HG02759 (cell line): ENCODE results near the gene SND1.

Experiments used
- ATAC-seq: cut with Tn5 transposase; IDR thresholded peaks from one replicate; pipeline ENCODE4 v1.9.1; 2021; ENCODE audit warnings: mild to moderate bottlenecking, moderate library complexity; ENCODE audit not compliant: unreplicated experiment

Gene SND1

DNA sequence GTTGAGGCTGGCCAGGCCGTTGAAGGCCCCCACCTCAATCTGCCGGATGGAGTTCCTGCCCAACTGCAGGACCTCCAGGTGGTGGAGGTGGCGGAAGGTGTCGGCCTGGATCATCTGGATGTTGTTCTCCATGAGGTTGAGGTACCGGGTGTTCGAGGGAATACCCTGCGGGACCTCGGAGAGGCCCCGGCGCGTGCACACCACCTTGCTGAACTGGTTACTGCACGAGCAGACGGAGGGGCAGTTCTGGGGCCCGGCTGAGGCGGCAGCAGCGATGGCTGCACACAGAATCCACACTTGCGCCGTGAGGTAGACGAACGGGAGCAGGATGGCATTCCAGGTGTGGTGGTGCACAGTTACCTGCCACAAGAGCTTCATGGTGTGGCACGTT lies 378.3 kb downstream of the SND1 start:
- ATAC-seq, result no peak

DNA sequence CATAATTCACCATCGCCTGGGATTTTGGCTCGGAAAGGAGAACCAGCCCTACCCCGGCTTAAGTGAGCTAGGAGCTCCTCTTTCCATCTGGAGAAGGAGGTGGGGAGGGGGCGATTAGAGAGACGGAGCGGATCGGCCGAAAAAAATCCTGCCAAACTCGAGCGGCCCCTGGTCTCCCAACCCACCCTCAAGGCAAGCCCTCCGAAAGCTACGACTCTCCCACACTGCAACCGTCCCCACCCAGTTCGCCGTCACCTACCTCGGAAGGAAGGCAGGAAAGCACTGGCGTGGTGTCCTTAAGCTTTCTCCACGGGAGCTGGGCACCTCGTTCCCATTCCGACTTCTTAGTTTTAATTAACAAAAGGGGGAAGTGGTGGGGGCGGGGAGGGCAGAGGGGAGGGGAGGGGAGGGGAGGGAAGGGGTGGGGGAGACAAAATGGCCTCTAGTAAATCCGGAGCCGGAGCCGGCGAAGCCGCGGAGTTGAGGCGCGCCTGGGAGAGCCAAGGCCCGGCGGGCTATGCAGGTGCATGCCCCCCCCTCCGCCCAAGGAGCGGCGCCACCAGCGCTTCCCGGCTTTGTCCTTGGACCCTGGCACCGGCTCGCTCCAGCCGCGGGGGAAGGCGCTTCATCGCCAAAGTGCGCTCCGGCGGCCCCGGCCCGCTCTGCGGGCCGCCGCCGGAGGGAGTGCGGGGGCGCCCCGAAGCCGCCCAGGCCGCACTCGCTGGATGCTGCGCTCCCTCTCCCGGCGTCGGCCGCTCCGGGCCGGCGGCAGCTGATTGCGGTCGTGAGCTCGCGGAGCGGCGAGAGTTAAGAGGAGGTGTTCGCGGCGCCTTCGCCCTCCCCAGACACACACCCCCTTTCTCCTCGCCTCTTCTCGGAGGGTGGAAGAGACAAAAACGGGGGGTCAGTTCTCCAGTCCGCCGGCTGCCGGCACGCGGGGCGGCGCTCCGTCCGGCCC lies 378.9 kb downstream of the SND1 start, which contains the start of gene LRRC4:
Gene LRRC4, minus strand, starts transcription at position 784 of the 958 bp plus-strand sequence. CDS start 797 bp downstream, outside the sequence.
- peak; percentile 53 for ATAC-seq

DNA sequence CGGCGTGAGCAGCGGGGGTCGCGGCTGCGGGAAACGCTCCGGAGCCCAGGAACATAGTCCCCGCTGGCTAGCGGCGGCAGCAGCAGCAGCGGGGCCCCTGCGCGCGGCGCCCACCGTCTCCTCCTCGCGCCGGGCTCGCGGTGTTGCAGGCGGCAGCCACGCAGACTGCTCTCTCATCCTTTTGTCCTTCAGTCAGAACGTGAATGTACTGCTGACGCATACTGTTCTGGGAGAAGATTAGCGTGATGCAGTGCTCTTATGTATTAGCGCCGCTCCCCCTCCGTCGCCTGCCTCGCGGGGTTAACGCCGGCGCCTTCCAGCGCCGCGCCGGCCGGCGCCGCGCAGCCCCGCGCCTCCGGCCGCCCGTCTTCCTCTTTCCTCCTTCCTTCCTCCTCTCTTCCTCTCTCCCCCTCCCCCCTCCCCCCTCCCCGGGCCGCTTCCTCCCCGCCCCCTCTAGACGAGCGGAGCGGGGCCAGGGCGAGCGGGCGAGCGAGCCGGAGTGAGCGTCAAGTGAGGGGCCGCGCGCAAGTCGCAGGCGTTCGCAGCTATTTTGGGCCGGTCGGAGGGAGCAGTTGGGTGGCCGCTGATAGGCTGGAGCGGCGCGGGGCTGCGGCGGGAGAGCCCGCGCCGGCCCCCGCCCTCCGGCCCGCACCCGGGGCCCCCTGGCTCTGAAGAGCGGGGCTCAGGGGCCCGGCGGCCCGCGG lies 380.1 kb downstream of the SND1 start:
- ATAC-seq, result peak; percentile 73

DNA sequence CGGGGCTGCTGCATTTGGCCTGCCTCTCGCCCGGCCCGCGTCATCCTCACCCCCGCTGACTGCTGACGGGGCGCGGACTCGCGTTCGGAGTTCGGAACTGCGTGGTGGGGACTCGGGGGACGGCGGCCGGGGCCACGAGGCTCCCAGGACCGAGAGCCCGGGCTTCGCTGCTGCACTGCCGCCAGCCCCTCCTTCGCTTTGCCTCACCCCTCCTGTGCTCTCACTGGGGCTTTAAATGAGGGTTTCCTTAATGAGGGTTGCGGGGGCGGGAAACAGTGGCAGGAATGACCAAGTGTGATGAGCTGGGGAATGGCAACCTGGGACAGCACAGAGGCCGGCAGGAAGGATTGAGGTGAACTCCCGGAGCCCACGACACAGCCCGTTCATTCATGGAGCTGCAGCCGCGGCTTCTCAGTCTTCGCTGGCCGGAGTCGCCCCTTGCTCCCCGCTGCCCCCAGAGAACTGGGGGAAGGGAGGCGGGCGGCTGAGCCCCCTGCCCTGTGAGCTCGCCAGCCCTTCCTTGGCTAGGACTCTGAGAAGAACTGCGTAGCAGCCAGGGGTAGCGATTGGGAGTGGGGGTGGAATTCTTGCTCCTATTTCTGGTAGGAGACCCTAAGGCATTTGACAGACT lies 380.7 kb downstream of the SND1 start:
- no peak for ATAC-seq

DNA sequence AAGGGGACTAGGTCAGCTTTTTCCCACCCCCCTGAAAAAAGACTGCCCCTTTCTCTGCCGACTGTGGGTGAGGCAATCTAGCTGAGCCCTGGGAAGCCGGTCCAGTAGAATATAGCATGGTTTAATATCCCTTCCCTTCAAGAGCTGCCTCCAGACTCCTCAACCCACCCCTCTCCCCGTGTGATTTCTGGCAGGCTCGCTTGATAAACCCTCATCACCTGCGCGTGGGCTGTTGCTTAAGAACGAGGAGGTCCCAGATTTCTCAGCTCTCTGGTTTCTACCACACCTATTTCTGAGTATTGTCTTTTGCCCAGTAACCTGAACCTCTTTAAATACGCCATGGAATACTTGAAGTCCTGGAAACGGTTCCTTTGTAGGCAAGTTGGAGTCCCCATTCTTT lies 381.3 kb downstream of the SND1 start:
- no peak for ATAC-seq

DNA sequence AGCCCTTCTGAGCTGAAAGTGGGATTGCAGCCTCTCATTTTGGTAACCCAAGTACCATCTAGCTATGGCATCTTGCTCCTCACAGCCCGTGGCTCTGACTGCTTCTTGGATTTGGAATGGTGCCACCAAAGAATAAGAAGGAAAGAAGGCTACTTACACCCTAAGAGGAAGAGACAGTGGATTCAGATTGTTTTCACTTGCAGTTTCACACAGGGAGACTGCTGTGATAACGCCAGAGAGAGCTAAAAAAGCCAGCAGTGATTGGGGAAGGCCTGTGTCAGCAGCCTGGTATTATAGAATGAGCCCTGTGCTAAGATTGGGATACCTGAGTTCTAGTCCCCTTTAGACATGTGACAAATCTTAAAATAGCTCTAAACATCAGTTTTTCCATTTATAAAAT lies 382.8 kb downstream of the SND1 start:
- ATAC-seq, result no peak

DNA sequence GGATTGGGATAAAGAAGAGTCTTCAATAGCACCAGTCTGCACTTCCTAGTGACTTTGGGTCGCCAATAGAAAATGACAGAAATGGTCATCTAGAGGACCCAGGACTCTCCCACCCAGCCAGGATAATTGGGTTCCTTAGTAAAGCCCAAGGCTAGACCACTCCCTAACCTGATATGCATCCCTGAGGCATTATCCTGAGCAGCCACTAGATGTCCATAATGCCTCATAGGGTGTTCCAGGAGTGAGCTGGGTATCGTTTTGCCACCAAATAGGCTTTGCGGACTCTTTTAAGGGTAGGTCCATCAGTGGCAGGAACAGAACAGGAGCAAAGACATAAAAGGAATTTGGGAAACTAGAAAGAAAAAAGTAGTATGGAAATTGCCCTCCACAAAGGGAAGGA lies 383.7 kb downstream of the SND1 start:
- ATAC-seq, result no peak

DNA sequence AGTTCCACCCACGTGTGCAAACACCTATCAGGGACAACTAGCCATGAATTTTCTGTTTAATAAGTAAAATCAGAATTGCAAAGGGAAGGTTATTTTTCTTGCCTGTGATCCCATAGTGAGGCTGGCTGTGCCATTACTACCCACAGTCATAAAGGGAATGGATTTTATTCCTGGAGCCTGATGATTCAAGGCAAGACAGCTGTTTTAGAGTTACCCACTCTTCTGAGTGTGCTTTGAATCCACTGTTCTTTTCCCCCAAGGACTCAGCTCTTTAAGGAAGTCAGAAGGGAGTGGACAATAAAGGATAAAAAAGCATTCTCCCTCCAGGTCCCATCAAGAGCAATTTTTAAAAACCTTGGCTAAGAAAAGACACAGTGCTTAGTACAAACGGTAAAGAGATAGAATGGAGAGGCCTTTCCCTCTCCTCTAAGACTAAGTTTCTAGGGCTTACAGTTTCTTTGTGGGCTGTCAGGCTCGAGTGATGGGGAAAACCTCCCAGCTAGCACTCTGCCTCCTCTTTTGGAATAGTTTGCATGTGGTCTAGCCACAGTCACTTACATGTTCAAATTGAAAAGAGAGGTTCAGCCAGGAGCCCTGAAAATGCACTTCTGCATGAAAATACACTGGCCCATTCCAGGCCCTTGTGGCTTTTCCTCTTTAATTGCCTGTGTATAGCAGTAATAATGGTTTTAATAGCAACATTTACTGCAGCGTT lies 384.4 kb downstream of the SND1 start:
- peak; percentile 29 for ATAC-seq

DNA sequence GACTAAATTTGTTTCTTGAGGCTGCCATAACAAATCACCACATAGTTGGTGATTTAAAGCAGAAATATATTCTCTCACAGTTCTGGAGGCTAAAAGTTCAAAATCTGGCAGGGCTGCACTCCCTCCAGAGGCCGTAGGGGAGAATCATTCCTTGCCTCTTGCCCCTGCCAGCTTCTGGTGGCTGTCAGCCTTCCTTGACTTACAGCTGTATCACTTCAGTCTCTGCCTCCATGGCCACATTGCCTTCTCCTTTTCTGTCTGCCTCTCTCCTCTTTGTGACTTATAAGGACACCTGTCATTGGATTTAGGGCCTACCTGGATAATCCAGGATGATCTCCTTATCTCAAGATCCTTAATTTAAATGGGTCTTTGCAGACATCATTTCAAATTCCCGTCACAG lies 385.1 kb downstream of the SND1 start:
- peak; percentile 3 for ATAC-seq

DNA sequence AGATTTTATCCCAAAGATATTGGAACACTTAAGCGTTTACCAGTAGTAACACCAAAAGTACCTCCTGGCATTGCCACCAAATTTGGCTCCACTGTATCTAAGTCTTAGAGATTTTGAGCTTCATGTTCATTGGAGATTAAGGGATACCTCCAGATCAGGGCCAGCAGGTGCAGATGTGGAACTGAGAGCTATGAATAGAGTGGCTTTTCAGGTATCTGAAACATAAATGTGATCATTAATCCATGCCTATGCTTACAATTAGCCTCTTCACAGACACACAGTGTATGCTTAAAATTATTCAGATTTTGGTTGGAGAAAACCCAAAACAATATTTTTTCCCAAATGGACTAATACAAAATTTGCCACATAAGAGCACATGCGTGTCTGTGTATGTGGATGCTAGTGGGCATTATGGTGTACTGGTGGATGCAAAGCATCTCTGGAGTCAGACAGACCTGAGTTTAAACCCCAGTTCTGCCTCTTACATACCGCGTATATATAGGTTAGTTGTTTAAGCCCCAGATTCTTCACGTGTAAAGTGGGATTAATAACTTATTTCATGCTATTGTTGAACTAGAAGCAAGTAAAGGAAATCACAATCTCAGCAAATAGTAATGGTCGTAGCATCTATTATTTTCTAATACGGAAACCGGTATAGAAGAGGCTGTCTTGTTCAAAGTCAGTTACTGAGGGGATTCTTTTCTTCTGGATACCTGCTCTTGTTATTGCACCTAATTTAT lies 386.1 kb downstream of the SND1 start:
- ATAC-seq, result no peak

DNA sequence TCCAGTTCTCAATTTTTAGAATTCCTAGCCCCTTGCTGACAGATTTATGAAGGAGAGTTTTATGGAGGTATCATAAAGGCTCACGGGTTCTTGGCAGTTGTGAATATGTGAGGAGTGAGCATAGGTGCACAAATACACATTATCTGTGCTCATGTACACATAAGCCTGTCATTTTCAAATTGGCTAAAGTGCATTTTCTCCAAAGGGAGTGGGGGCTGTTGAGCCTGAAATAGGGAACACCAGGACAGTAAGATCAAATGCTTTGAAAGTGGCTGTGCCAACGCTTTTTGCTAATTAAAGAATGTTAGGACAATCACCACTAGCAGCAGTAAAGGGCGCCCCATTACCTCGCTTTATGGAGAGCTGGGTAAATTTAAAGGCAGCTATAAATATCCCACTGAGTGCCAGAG lies 387.6 kb downstream of the SND1 start:
- no peak for ATAC-seq

DNA sequence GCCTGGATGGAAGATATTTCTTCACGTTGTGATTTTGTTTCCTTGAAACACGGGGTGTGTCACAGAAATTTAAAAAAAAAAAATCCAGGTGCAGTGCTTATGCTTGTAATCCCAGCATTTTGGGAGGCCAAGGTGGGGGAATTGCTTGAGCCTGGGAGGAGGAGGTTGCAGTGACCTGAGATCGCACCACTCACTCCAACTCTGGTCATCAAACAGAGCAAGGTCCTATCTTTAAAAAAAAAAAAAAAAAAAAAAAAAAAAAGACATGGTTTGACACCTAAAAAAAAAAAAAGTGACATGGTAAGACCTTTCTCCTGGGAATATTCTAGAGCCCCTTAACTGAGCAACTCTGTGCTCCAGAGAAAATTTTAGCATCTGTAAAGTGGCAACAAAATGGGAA lies 388.2 kb downstream of the SND1 start:
- ATAC-seq, result no peak

DNA sequence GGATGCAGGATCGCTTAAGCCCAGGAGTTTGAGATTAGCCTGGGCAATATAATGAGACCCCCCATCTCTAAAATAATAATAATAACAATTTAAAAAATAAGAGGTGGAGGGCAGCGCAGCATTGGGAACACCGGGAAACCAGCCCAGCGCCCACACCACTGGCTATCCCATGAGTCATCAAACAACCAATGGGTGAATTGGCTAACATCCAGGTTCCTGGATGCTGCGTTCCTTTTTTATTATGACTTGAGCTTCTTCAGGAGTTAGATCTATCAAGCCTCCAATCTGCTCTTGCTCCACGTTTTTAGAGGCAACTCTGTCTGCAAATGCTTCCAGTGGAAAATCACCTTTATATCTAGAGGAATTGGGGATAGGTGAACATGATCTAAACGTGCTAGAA lies 389.2 kb downstream of the SND1 start:
- ATAC-seq, result no peak

DNA sequence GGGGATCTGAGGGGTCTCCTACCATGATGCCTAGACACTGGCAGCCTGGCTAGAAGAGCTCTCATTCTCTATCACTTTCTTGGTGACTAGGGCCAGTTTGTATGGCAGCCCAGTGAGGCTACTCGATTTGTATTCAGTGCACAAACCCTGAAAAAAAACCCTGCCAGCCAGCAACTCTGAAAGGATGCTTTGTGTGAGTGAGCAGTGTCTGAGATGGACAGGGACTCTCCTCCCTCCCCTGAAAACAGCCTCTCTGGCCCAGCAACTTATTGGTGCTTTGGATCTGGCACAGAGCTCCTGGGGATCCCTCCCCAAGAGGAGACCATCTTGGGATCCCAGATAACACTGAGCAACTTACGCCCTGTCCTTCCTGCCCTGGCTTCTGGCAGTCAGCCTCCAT lies 390.0 kb downstream of the SND1 start:
- no peak for ATAC-seq

DNA sequence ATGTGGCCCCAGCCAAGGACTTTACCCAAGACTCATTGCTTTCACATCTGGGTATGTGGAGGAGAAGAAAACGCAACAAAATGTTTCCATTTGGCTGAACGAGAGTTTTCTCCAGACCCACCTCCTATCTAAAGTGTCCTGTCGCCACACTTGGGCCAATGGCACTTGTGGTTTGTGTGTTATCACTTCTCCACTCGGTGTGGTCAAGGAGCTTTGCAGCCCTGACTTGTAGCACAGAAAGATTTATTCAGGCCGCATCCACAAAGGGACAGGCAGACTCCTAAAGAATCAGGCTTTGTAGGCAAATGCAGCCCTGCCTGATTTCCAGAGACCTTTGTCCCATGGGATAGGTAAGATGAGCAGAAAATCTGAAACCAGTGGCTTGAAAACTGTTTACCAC lies 392.1 kb downstream of the SND1 start:
- ATAC-seq, result no peak

DNA sequence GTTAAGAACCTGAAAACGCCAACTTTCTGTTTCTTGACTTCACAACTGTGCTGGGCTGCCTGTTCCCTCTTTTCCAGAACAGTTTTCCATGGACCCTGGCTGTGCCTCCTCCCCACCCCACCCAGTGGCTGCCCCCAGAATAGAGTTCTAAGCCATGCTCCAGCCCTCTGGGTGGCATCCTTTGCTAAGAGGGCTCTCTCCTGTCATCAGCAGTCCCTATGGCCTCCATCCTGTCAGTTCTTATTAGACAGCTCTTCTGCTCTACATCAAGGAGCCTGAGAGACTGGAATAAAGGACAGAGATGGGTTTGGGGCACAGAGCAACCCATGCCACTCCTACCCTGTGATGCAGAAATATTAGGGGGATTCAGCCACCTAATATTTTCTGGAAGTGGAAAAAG lies 393.2 kb downstream of the SND1 start:
- ATAC-seq, result no peak

DNA sequence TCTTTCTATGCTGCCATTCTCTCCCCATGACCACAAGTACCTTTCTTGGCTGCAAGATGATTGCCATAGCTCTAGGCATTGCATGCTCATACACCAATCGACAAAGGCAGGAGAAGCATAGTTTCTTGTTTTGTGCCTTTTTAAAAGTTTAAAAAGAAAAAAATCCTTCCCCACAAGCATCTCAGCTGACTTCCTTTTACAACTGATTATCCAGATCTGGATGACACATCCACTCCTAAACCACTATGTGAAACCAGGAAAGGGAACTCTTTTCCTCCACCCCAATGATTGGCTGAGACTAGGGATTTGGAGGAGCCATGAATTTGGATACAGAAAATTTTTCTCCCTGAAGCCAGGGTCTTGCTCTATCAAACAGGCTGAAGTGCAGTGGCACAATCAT lies 393.8 kb downstream of the SND1 start:
- no peak for ATAC-seq

DNA sequence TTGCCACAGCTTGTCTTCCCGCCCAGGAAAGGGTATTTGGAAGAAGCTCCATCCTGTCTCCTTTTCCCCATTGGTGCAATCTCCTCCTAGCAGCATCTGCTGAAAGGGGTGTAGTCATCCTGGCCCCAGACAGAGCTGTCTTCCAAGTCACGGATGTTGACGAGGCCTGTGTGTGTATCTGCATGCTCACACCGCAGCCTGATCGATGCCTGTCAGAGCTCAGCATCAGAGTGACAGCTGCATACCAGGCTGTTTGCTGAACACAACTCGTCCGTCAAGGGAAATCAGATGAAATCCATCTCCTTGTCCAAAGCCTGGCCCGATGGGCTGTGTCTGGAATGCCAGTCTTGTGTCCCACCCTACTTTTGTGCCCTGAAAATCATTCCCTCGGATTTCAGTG lies 400.4 kb downstream of the SND1 start:
- no peak for ATAC-seq

DNA sequence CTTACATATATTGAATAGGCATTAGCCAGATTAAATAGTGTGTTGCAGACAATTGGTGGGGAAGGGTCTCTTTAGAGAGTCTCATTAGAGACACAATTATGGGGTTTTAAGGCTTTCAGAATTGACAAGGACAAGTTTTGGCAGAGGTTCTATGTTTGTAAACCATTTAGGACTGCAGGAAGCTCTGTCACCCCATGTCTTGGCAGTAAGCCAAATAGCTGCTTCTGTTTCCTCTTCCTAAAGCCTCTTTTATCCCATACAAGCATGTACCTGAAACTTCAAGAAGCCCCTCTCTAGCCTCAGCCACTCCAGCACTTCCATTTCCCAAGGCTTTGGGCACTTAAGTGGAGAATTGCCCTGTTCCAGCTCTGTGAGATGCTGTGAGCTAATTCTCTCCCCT lies 401.0 kb downstream of the SND1 start:
- ATAC-seq, result no peak

DNA sequence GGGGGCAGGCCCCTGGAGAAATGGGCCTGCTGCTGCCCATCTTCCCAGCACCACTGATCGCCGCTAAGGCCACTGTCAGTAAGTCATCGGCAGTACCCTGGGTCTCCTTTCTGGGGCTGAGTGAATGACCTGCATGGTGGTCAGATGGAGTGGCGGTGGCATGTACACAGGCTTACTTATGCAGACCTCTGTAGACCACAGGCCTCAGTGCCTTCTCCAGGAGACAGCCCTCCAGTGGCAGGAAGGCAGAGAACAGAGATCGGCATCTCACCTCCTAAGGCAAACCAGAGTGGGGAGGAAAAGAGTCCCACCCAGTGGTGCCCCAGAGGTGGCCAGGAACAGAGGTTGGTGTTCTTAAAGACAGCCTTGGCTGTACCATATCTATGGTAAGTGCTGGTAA lies 402.0 kb downstream of the SND1 start:
- ATAC-seq, result no peak
